Heart left ventricle (tissue), 13 donors: ENCODE measurements around the gene SPSB4.

ENCODE experiments used
- CTCF ChIP-seq, 12 donors: fragments of 200-600 bp; sonication (generic) in 4 of 12; IDR thresholded peaks; one replicate each; pipeline versions ENCODE4 v1.5.0 to v1.8.0; 2018 to 2022; ENCODE audit warnings: antibody characterized with exemption in 12 of 12, mild to moderate bottlenecking in 5 of 12
- POLR2A ChIP-seq, 2 donors: fragments of 450-650 bp; IDR thresholded peaks; one replicate each; pipeline ENCODE4 v1.6.1; 2017; ENCODE audit warnings: antibody characterized with exemption in 2 of 2, mild to moderate bottlenecking in 2 of 2, moderate library complexity in 2 of 2
- donor health status: ischemic (EF 13 %, LVEDD 7.1; RV severe dilation, severe dysfunction).
- donor health status: DM: no; HTN: yes; CAD: no.
- donor health status: DM: no; HTN: no; CAD: no.
- donor health status: ischemic (EF 25% LVEDD 6.9; RV normal size, moderate dysfunction).
- donor health status: ischemic (EF 25% LVEDD 5.7; RV mildly dilated, moderate dysfunction).
- donor health status: ischemic (EF 35%, LVEDD 5.7; RV mildly dilated, moderate dysfunction).
- donor health status: nonischemic (EF 11% LVEDD 7.7; RV severe dilation, severe dysfunction).
- donor health status: DM: yes; HTN: yes; CAD: no.
- donor health status: PGD.
- donor health status: ischemic (EF 29% LVEDD 5.4; RV normal size, mild dysfunction).
- donor health status: nonischemic (EF 23%, LVEDD 6.1; RV moderate dilation, normal function).

DNA sequence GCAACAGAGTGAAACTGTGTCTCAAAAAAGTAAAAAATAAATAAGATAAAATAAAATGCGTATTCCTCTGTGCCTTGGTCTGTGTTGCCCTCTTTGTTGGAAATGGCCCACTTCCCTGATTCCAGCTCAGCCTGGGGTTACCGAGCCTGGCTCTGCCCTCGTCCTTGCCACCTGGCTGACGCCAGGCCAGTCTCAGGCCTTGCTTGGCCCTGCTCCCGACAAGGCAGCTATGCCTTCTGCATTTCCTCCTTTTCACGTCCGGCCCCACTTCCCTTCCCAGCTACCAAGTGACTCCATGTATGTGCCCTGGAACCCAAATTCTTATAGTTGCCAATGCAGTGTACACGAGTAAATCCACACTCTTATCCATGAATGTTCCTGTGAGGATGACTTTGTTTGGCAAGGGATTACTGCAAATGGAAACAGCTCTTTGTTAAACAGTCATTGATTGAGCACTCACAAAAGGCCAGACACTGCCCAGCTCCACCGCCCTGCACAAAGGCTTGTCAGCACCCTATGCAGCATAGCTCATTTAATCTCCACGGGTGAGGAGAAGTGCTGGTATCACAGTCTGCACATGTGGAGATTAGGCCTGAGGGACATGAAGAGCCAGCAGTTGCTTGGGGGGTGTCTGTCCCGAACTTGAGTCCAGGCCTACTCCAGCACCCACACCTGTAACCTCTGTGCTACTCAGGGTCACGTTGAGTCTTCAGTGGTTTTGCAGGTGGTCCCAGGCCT is 25.1 kb downstream of the SPSB4 start:
- TF ChIP-seq CTCF (IDR thresholded peaks at IDR 0.05) (no peak), POLR2A (IDR thresholded peaks at IDR 0.05) (no peak)
